ENCODE data around the gene LPP. TPM values are rescaled to one million over a fixed set of nuclear protein-coding genes. Genes with fewer than 3 reads are reported as not detected.

The LPP gene
- total RNA-seq, 1 donor = 92.1 TPM

DNA sequence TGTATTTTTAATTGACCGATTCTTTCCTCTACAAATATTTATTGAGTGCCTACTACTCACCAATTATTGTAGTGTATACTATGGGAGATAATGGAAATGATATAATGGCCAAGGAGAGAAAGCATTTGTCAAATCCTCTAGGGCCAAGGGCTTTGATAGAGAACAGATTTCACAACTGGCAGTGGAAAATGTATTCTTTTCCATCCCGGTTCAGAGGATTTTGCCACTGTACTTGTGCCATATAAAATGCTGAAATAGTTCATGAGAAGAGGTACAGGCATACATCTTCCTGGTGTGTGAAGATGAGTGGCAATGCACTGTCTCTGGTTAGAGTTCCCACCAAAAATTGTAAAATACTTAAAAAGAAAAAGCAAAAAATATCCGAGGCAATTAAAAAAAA lies 566.3 kb downstream of the LPP start:
- DNase-seq (ENCODE audit: low read depth) = peak; percentile 21
- TF ChIP-seq, protein P1, sequence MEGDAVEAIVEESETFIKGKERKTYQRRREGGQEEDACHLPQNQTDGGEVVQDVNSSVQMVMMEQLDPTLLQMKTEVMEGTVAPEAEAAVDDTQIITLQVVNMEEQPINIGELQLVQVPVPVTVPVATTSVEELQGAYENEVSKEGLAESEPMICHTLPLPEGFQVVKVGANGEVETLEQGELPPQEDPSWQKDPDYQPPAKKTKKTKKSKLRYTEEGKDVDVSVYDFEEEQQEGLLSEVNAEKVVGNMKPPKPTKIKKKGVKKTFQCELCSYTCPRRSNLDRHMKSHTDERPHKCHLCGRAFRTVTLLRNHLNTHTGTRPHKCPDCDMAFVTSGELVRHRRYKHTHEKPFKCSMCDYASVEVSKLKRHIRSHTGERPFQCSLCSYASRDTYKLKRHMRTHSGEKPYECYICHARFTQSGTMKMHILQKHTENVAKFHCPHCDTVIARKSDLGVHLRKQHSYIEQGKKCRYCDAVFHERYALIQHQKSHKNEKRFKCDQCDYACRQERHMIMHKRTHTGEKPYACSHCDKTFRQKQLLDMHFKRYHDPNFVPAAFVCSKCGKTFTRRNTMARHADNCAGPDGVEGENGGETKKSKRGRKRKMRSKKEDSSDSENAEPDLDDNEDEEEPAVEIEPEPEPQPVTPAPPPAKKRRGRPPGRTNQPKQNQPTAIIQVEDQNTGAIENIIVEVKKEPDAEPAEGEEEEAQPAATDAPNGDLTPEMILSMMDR (IDR thresholded peaks at IDR 0.05; ENCODE audit: insufficient read depth, low read length) = no peak
- no peak overlapping the region for H3K4me3 ChIP-seq (ENCODE audit: low read depth, low read length)

GRCh38 chr3:188720636-188721035 lies 566.7 kb downstream of the LPP start:
- peak; percentile 43 for DNase-seq (ENCODE audit: low read depth)
- TF ChIP-seq, protein P1 (IDR thresholded peaks at IDR 0.05; ENCODE audit: insufficient read depth, low read length) = no peak
- H3K4me3 ChIP-seq (ENCODE audit: low read depth, low read length) = no peak overlapping the region

- no peak overlapping the region for H3K4me3 ChIP-seq (ENCODE audit: low read depth, low read length)
- no peak for DNase-seq (ENCODE audit: low read depth)
- TF ChIP-seq, protein P1 (IDR thresholded peaks at IDR 0.05; ENCODE audit: insufficient read depth, low read length) = no peak
Measured at GRCh38 chr3:188721312-188721711, 567.4 kb downstream of the LPP start.

- no peak for DNase-seq (ENCODE audit: low read depth)
Measured at GRCh38 chr3:188721990-188722389, 568.0 kb downstream of the LPP start.

GRCh38 chr3:188722963-188723362 lies 569.0 kb downstream of the LPP start:
- TF ChIP-seq, protein P1 (IDR thresholded peaks at IDR 0.05; ENCODE audit: insufficient read depth, low read length) = no peak
- no peak for DNase-seq (ENCODE audit: low read depth)
- H3K4me3 ChIP-seq (ENCODE audit: low read depth, low read length) = no peak overlapping the region

More at GRCh38 chr3:188721990-188722389, 568.0 kb downstream of the LPP start:
- TF ChIP-seq, protein P1 (IDR thresholded peaks at IDR 0.05; ENCODE audit: insufficient read depth, low read length) = no peak
- no peak overlapping the region for H3K4me3 ChIP-seq (ENCODE audit: low read depth, low read length)

GRCh38 chr3:188727052-188727451 lies 573.1 kb downstream of the LPP start:
- no peak overlapping the region for H3K4me3 ChIP-seq (ENCODE audit: low read depth, low read length)
- TF ChIP-seq, protein P1 (IDR thresholded peaks at IDR 0.05; ENCODE audit: insufficient read depth, low read length) = no peak
- no peak for DNase-seq (ENCODE audit: low read depth)

DNA sequence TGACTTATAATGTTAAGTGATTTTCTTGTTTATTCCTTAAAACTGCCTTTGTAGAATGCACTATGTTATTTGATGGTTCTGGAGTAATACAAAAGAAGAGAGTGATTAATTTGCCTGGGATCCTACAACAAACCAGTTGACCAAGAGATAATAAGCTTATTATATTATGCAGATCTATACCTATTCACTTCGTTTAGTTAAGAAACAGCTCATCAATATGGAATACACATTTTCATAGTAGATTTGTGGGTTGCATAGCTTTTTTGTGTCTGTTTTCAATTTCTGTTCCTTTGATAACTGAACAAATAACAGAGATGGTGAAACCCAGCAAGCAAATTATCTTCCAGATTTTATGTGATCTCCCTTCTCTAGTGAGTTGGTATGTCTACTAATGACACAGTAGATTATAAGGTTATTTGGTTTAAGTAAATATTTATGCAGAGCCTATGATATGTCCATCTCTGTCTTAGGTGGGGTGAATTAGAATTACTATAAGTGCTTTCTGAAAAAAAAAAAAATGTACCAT lies 574.5 kb downstream of the LPP start:
- no peak for DNase-seq (ENCODE audit: low read depth)
- no peak overlapping the region for H3K4me3 ChIP-seq (ENCODE audit: low read depth, low read length)
- TF ChIP-seq, protein P1 (IDR thresholded peaks at IDR 0.05; ENCODE audit: insufficient read depth, low read length) = no peak

All from fibroblast of the aortic adventitia (primary cell).